ENCODE results near the gene SIAH1. TPM values are rescaled to one million over a fixed set of nuclear protein-coding genes. Genes with fewer than 3 reads are reported as not detected.

The SIAH1 gene
- polyA plus RNA-seq (2013, experiment 1 of 2) = 12.5 TPM
- polyA plus RNA-seq (2013, experiment 2 of 2) = 14.0 TPM

GRCh38 chr16:48385253-48386150 lies at the start of gene SIAH1:
SIAH1 (minus strand) TSS chr16:48385413; CDS start chr16:48362428, 22,985 bp downstream.
- Histone ChIP-seq H3K9ac (ENCODE audit: low read length) (peak within 1 kb of the TSS; percentile 98), H3K14ac (ENCODE audit: low read length in 2 of 2) (peak within 1 kb of the TSS; percentile 90 to 100), H3K27ac (ENCODE audit: low read length, poor library complexity, severe bottlenecking) (peak within 1 kb of the TSS; percentile 85)

GRCh38 chr16:48434653-48435317 lies 49.6 kb upstream of the SIAH1 start:
- Histone ChIP-seq H2BK120ac (ENCODE audit: low read depth, low read length) (no peak overlapping the region), H4K91ac (ENCODE audit: low read length) (no peak overlapping the region), H3K23ac (ENCODE audit: low read length in 2 of 2) (no peak overlapping the region), H3K4me3 (ENCODE audit: insufficient read depth in 1 of 2, low read depth in 1 of 2, low read length in 2 of 2) (no peak overlapping the region), H3K4me2 (ENCODE audit: low read length, poor library complexity, severe bottlenecking) (no peak overlapping the region), H3K27ac (ENCODE audit: low read length, poor library complexity, severe bottlenecking) (no peak overlapping the region), H2AFZ (ENCODE audit: low read depth, low read length) (no peak overlapping the region), H2AK5ac (ENCODE audit: low read length, severe bottlenecking) (no peak overlapping the region), H2BK5ac (ENCODE audit: low read depth, low read length, poor library complexity, severe bottlenecking) (no peak overlapping the region), H2BK15ac (ENCODE audit: low read depth, poor library complexity, severe bottlenecking) (no peak overlapping the region), H3K36me3 (ENCODE audit: control insufficient read depth in 1 of 2, insufficient read depth in 2 of 2, low read depth in 1 of 2, low read length in 2 of 2) (no peaks in the 10 kb centered on the region), H3K79me1 (replicated peaks; ENCODE audit: low read length, poor library complexity, severe bottlenecking) (no peaks in the 10 kb centered on the region), H3K9ac (ENCODE audit: low read length) (no peak overlapping the region), H4K8ac (ENCODE audit: low read length) (no peak overlapping the region), H3K4me1 (ENCODE audit: control insufficient read depth, insufficient read depth, low read depth, low read length) (peaks cover 6% of the 10 kb centered on the region), H3K18ac (ENCODE audit: low read depth in 1 of 2, low read length in 2 of 2) (no peak overlapping the region), H3K14ac (ENCODE audit: low read length in 2 of 2) (no peak overlapping the region), H3K9me3 (ENCODE audit: control insufficient read depth, low read length) (no peaks in the 10 kb centered on the region), H2BK12ac (ENCODE audit: low read length in 2 of 2) (peak overlapping the region in 1 of 2 experiments; percentile 10), H3K27me3 (ENCODE audit: control insufficient read depth in 1 of 2, insufficient read depth in 1 of 2, low read length in 2 of 2) (peaks cover 0 to 3% of the 10 kb centered on the region in 2 experiments), H3K4ac (ENCODE audit: low read depth in 1 of 2, low read length in 2 of 2) (no peak overlapping the region)
- DNase-seq = peak; percentile 81
- WGBS = 57% methylated on average over 4 of the region's 4 CpGs

More at GRCh38 chr16:48385253-48386150, at the start of gene SIAH1:
- H3K4me2 ChIP-seq (ENCODE audit: low read length, poor library complexity, severe bottlenecking) = peak within 1 kb of the TSS; percentile 92
- no peak within 1 kb of the TSS for H2BK12ac ChIP-seq (ENCODE audit: low read length in 2 of 2)
- peak within 1 kb of the TSS in 1 of 2 experiments; percentile 96 for H3K23ac ChIP-seq (ENCODE audit: low read length in 2 of 2)
- peaks cover 3% of the 10 kb centered on the region for H3K4me1 ChIP-seq (ENCODE audit: control insufficient read depth, insufficient read depth, low read depth, low read length)
- H2AFZ ChIP-seq (ENCODE audit: low read depth, low read length) = peak within 1 kb of the TSS; percentile 85
- H3K4me3 ChIP-seq (ENCODE audit: insufficient read depth in 1 of 2, low read depth in 1 of 2, low read length in 2 of 2) = peak within 1 kb of the TSS; percentile 96 to 98
- H4K8ac ChIP-seq (ENCODE audit: low read length) = peak within 1 kb of the TSS; percentile 100
- no peaks in the 10 kb centered on the region for H3K36me3 ChIP-seq (ENCODE audit: control insufficient read depth in 1 of 2, insufficient read depth in 2 of 2, low read depth in 1 of 2, low read length in 2 of 2)
- H2BK5ac ChIP-seq (ENCODE audit: low read depth, low read length, poor library complexity, severe bottlenecking) = peak within 1 kb of the TSS; percentile 100
- 0% methylated on average over 69 of the region's 105 CpGs for WGBS
- H2BK120ac ChIP-seq (ENCODE audit: low read depth, low read length) = peak within 1 kb of the TSS; percentile 99
- DNase-seq = peak; percentile 77
- no peaks in the 10 kb centered on the region for H3K79me1 ChIP-seq (replicated peaks; ENCODE audit: low read length, poor library complexity, severe bottlenecking)
- no peaks in the 10 kb centered on the region for H3K27me3 ChIP-seq (ENCODE audit: control insufficient read depth in 1 of 2, insufficient read depth in 1 of 2, low read length in 2 of 2)
- H3K18ac ChIP-seq (ENCODE audit: low read depth in 1 of 2, low read length in 2 of 2) = peak within 1 kb of the TSS; percentile 99
- H2BK15ac ChIP-seq (ENCODE audit: low read depth, poor library complexity, severe bottlenecking) = peak within 1 kb of the TSS; percentile 93
- no peaks in the 10 kb centered on the region for H3K9me3 ChIP-seq (ENCODE audit: control insufficient read depth, low read length)
- peak within 1 kb of the TSS; percentile 99 for H4K91ac ChIP-seq (ENCODE audit: low read length)
- no peak within 1 kb of the TSS for H2AK5ac ChIP-seq (ENCODE audit: low read length, severe bottlenecking)
- H3K4ac ChIP-seq (ENCODE audit: low read depth in 1 of 2, low read length in 2 of 2) = peak within 1 kb of the TSS; percentile 97 to 99

- Histone ChIP-seq H3K4me3 (ENCODE audit: insufficient read depth in 1 of 2, low read depth in 1 of 2, low read length in 2 of 2) (no peak overlapping the region), H3K36me3 (ENCODE audit: control insufficient read depth in 1 of 2, insufficient read depth in 2 of 2, low read depth in 1 of 2, low read length in 2 of 2) (no peaks in the 10 kb centered on the region), H3K14ac (ENCODE audit: low read length in 2 of 2) (no peak overlapping the region), H3K9me3 (ENCODE audit: control insufficient read depth, low read length) (no peaks in the 10 kb centered on the region), H3K4me1 (ENCODE audit: control insufficient read depth, insufficient read depth, low read depth, low read length) (peaks cover 6% of the 10 kb centered on the region), H3K4me2 (ENCODE audit: low read length, poor library complexity, severe bottlenecking) (no peak overlapping the region), H3K79me1 (replicated peaks; ENCODE audit: low read length, poor library complexity, severe bottlenecking) (no peaks in the 10 kb centered on the region), H3K4ac (ENCODE audit: low read depth in 1 of 2, low read length in 2 of 2) (no peak overlapping the region), H3K18ac (ENCODE audit: low read depth in 1 of 2, low read length in 2 of 2) (no peak overlapping the region), H2BK120ac (ENCODE audit: low read depth, low read length) (no peak overlapping the region), H3K9ac (ENCODE audit: low read length) (no peak overlapping the region), H4K91ac (ENCODE audit: low read length) (no peak overlapping the region), H2BK12ac (ENCODE audit: low read length in 2 of 2) (peak overlapping the region in 1 of 2 experiments; percentile 10), H2BK15ac (ENCODE audit: low read depth, poor library complexity, severe bottlenecking) (no peak overlapping the region), H3K23ac (ENCODE audit: low read length in 2 of 2) (no peak overlapping the region), H2AK5ac (ENCODE audit: low read length, severe bottlenecking) (no peak overlapping the region), H4K8ac (ENCODE audit: low read length) (no peak overlapping the region), H3K27me3 (ENCODE audit: control insufficient read depth in 1 of 2, insufficient read depth in 1 of 2, low read length in 2 of 2) (peaks cover 0 to 3% of the 10 kb centered on the region in 2 experiments), H2AFZ (ENCODE audit: low read depth, low read length) (no peak overlapping the region), H2BK5ac (ENCODE audit: low read depth, low read length, poor library complexity, severe bottlenecking) (no peak overlapping the region), H3K27ac (ENCODE audit: low read length, poor library complexity, severe bottlenecking) (no peak overlapping the region)
- WGBS = 94% methylated on average over 5 of the region's 5 CpGs
- no peak for DNase-seq
These were observed 48.8 kb upstream of the SIAH1 start for GRCh38 chr16:48433850-48434530.
